Measurements from ENCODE around the gene PDPK1.
"Not testable (repeated sequence)": the region's sequence is repeated elsewhere in the genome, so short reads cannot be mapped to it uniquely, and the experiment has no call there.

Gene PDPK1

GRCh38 chr16:2614761-2615191 is 77.0 kb downstream of the PDPK1 start:
- TF ChIP-seq MYC (IDR thresholded peaks at IDR 0.05; ENCODE audit: low read depth, low read length), result no peak
- TF ChIP-seq POLR2A (IDR thresholded peaks at IDR 0.05; ENCODE audit: extremely low read depth, insufficient read length), result no peak
- no peak for TF ChIP-seq CTCF (IDR thresholded peaks at IDR 0.05; ENCODE audit: low read depth, low read length)
- TF ChIP-seq, protein P1, sequence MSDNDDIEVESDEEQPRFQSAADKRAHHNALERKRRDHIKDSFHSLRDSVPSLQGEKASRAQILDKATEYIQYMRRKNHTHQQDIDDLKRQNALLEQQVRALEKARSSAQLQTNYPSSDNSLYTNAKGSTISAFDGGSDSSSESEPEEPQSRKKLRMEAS (IDR thresholded peaks at IDR 0.05; ENCODE audit: low read depth, low read length), result no peak
- no peak overlapping the region for H3K4me3 ChIP-seq (ENCODE audit: low read depth, low read length)
- no peak for DNase-seq (ENCODE audit: low read depth)

DNA sequence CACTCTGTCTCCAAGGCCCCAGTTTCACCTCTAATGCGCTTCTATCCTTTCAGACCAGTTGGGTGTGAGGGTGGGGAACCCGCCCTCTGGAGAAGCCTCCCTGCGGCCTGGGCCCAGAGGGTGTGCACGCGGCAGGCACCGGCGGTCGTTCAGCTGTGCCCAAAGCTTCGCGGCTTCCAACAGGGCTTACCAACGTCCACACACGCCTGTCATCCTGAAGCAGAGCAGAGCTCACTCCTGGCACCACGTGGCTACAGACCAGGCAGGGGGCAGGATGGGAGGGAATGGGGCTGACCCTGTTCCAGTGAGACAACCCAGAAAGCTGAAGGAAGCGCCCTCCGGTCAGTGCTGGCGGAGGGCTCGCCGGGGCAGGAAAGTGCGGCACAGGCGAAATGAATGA is 81.1 kb downstream of the PDPK1 start:
- not testable (repeated sequence) for H3K4me3 ChIP-seq (ENCODE audit: low read depth, low read length); DNase-seq (ENCODE audit: low read depth)

DNA sequence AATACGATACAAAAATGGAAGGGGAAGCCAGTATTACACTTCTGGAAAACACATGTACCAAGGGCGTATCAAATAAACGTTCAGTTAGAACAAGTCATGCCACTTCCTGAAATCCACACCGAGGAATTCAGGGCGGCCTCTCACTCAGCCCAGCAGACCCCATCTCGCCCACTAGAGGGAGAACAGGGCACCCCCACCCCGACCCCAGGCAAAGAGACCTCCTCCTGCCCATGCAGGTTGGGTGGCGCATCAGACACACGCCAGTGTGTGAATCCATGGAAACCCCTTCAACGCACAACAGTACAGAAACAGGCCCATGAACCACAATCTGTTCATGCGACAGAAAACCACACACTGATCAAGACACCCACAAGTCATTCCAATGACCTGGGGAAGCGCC is 81.8 kb downstream of the PDPK1 start:
- DNase-seq (ENCODE audit: low read depth); H3K4me3 ChIP-seq (ENCODE audit: low read depth, low read length): not testable (repeated sequence)

DNA sequence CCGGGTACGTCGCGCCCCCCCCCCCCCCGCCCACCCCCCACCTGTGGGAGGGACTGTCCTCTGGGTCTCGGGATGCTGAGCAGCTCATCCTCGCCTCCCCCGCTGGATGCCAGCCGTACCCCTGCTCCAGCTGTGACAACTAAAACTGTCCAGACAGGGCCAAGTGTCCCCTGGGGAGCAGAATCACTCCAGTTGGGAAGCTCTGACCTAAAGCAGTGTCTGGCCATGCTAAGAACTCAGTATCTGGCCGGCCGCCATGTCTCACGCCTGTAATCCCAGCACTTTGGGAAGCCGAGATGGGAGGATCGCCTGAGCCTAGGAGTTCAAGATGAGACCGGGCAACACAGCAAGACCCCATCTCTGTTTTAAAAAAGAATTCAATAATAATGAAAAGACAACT is 83.0 kb downstream of the PDPK1 start:
- H3K4me3 ChIP-seq (ENCODE audit: low read depth, low read length); DNase-seq (ENCODE audit: low read depth): not testable (repeated sequence)

DNA sequence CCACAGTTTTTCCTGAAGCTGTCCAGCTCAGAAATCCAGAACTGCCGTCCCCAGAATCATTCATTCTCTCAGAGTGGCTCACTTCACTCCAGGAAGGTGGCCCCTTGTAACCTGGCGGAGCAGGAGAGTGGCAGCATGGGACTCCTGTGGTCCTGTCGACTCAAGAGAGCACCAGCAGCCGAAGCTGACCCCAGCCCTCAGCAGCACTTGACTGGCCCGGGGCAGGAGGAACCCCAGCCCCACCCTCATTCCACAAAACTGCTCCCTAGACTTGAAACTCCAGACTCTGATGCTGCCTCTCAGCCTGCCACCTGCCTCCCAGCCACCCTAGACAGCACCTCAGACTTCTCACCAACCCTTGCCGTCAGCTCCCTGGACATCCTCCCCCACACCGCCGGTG is 83.6 kb downstream of the PDPK1 start:
- not testable (repeated sequence) for DNase-seq (ENCODE audit: low read depth); H3K4me3 ChIP-seq (ENCODE audit: low read depth, low read length)

DNA sequence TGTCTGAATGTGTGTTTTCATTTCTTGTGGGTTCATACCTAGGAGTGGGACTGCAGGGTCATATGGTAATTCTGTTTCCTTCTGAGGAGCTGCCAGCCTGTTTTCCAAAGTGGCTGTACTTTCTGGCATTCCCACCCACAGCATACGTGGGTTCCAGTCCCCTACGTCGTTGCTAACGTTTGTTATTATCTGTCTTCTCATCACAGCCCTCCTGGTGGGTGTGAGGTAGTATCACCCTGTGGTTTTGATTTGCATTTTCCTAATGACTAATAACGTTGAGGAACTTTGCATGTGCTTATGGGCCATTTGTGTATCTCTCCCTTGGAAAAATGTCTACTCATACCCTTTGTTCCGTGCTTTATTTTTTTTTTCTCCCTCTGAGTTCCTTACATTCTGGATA is 89.3 kb downstream of the PDPK1 start:
- not testable (repeated sequence) for DNase-seq (ENCODE audit: low read depth)

DNA sequence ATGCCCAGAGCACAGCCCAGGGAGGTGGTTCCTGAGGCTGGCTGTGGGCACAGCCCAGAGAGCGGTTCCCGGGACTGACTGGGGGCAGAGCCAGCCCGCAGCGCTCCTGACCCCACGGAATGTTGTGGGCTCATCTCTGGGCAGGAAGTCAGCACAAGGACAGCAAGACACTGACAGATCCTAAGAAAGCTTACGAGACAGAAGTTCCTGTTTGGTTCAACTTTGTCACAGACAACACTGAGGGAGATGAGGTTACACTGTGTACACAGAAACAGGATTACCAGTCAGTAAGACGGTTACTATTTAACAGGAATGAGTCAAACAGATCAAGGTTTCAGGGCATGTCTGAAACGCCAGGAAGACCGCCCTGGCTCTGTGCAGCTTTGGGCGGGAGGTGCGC is 93.4 kb downstream of the PDPK1 start:
- H3K4me3 ChIP-seq (ENCODE audit: low read depth, low read length); DNase-seq (ENCODE audit: low read depth): not testable (repeated sequence)

More for the DNA sequence above, 89.3 kb downstream of the PDPK1 start:
- not testable (repeated sequence) for H3K4me3 ChIP-seq (ENCODE audit: low read depth, low read length)

DNA sequence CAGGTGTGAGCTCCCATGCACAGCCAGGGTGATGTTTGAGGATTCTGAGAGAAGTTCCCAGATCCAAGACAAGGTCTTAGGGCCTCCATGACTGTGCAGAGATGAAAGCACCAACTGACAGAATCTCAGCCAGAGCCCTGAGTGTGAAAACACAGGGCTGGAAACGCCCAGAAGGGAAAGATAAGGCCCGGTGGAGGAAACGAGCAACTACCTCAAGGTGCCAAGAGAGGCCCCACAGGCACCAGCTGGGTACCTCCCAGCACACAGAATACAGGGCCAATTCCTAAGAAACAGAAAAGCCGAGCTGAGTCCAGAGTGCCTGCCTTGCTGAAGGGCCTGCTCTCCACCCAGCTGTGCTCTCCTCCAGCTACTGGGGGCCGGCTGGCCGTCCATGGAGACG is 94.5 kb downstream of the PDPK1 start:
- DNase-seq (ENCODE audit: low read depth); H3K4me3 ChIP-seq (ENCODE audit: low read depth, low read length): not testable (repeated sequence)

DNA sequence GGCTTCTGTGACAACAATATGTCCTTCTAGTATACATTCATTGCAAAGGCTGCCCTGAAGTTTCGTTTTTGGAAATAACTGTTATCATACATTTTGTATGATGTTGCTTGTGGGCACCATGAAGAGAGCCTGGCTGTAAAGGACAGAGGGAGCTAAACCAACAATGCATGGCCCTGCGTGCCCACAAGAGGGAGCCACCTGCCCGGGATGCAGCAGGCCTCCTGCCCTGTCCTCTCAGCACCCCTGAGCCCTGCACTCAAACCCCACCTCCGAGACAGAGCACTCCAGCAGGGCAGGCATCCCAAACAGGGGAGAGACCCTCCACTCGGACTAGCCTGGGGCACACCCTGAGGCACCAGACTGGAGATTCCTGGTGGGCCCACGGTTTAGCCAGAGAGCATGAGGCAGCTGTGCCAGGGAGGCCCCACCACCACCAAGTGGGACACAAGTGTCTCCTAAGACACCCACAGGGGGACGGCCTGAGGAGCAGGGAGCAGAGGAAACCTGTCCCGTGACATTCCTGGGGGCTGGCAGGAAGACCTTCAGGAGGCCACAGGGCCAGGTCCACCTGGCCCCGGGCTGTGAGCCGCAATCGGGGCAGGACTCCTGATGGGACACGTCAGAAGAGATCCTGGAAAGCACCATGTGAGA is 101.4 kb downstream of the PDPK1 start:
- peak; percentile 5 for TF ChIP-seq CTCF (IDR thresholded peaks at IDR 0.05; ENCODE audit: low read depth, low read length)
- not testable (repeated sequence) for DNase-seq (ENCODE audit: low read depth); H3K4me3 ChIP-seq (ENCODE audit: low read depth, low read length)

DNA sequence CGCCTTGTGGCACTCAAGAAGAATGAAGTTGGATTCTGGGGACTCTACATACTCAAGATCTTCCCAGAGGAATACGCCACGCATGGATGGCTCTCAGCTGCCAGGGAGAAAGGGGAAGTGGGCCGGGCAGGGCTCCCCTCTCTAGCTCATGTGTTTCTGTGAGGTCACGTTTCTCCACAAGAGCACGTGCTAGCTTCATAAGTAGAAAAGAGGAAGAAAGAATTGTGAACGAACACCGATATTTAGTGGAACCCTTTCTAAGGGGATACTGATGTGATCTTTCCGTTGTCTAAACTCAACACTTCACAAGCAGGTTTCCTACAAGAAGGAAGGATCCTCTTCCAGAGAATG is 101.9 kb downstream of the PDPK1 start:
- TF ChIP-seq, protein P1 (IDR thresholded peaks at IDR 0.05; ENCODE audit: low read depth, low read length), result peak; percentile 62
- TF ChIP-seq MYC (IDR thresholded peaks at IDR 0.05; ENCODE audit: low read depth, low read length), result 0 out of 2 replicates have a peak, but pooled peaks have one; percentile 16
- H3K4me3 ChIP-seq (ENCODE audit: low read depth, low read length); DNase-seq (ENCODE audit: low read depth): not testable (repeated sequence)

DNA sequence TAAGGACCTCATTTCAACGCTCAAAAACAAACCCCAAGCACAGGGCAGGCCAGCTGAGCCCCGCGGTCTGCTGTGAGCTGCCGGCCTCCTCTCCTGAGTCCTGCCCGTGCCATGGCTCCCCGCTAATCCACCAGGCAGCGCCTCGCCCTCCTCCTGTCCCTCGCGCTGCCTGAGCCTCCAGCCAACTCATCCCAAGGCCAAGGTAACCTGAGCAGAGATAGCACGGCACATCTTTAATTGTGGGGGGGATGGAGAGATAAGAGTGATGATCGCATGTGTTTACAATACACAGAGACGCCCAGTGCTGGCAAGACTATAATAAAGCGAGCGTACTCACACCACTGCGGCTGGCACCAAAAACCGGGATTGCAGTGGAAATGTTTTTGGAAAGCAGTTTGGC is 104.7 kb downstream of the PDPK1 start:
- not testable (repeated sequence) for DNase-seq (ENCODE audit: low read depth); H3K4me3 ChIP-seq (ENCODE audit: low read depth, low read length)

GRCh38 chr16:2644754-2645453 is 107.1 kb downstream of the PDPK1 start:
- DNase-seq (ENCODE audit: low read depth); H3K4me3 ChIP-seq (ENCODE audit: low read depth, low read length): not testable (repeated sequence)

- DNase-seq (ENCODE audit: low read depth); H3K4me3 ChIP-seq (ENCODE audit: low read depth, low read length): not testable (repeated sequence)
These were observed 113.5 kb downstream of the PDPK1 start for GRCh38 chr16:2651268-2651871.

Measured in NB4 (cell line).